Chondrocyte (in vitro differentiated cells): Measurements from ENCODE around the gene LRR1. TPM values are rescaled to one million over a fixed set of nuclear protein-coding genes. Genes with fewer than 3 reads are reported as not detected.

ENCODE experiments used
- DNase-seq: peaks from one replicate; pipeline ENCODE4 v3.0.0; 2021; ENCODE audit warnings: mixed read lengths, low spot score
- H3K27ac Mint-ChIP-seq: one replicate; pipeline ENCODE4 v1.8.0; 2021; ENCODE audit warnings: mild to moderate bottlenecking, moderate library complexity, mixed read lengths; ENCODE audit not compliant: unreplicated experiment
- H3K27me3 Mint-ChIP-seq: 2 replicates; pipeline ENCODE4 v1.8.0; 2021; ENCODE audit warnings: low read depth, mixed read lengths
- H3K36me3 Mint-ChIP-seq: 2 replicates; pipeline ENCODE4 v1.8.0; 2021; ENCODE audit warnings: low read depth, mixed read lengths
- H3K4me1 Mint-ChIP-seq: 2 replicates; pipeline ENCODE4 v1.8.0; 2021; ENCODE audit warnings: low read depth, mild to moderate bottlenecking, mixed read lengths
- H3K4me3 Mint-ChIP-seq: one replicate; pipeline ENCODE4 v1.8.0; 2021; ENCODE audit warnings: mild to moderate bottlenecking, moderate library complexity, mixed read lengths; ENCODE audit not compliant: unreplicated experiment
- H3K9me3 Mint-ChIP-seq: 2 replicates; pipeline ENCODE4 v1.8.0; 2021; ENCODE audit warnings: low read depth, mixed read lengths
- CTCF ChIP-seq: fragments of 200-600 bp; sonication (generic); IDR thresholded peaks from 2 replicates; pipeline ENCODE4 v1.5.0; 2021; ENCODE audit warnings: antibody characterized with exemption, mild to moderate bottlenecking, moderate library complexity
- long read RNA-seq: library from polyadenylated mRNA; stranded (forward); transcript quantifications from one replicate; pipeline ENCODE4 v2.0.0, GENCODE V29; 2021
- total RNA-seq: library from RNA; stranded (reverse); gene quantifications from 3 replicates; pipeline ENCODE4 v1.2.1, GENCODE V29; 2021

Gene LRR1
- total RNA-seq = 8.5 to 13.9 TPM (median 11.6 TPM) in 3 replicates
- long read RNA-seq, transcript LRR1-202 (3 exons, 957 nt) = major isoform, 7 of 11 reads
- long read RNA-seq, partial matches to known transcripts = 0 of 11 reads
- long read RNA-seq, other reads (novel, unspliced or antisense) = 3 of 11 reads

- no peaks in the 10 kb centered on the region for H3K36me3 Mint-ChIP-seq
- no peaks in the 10 kb centered on the region for H3K9me3 Mint-ChIP-seq
- H3K4me1 Mint-ChIP-seq = peaks cover 26% of the 10 kb centered on the region
- peak; percentile 10 for TF ChIP-seq CTCF
- H3K27me3 Mint-ChIP-seq = no peaks in the 10 kb centered on the region
- peak within 1 kb of the TSS; percentile 97 for H3K27ac Mint-ChIP-seq
- H3K4me3 Mint-ChIP-seq = peak within 1 kb of the TSS; percentile 98
- peak; percentile 94 for DNase-seq
Observed at GRCh38 chr14:49598485-49599300, at the start of gene LRR1. TSS of gene LRR1 (plus strand) at chr14:49598940. CDS start at chr14:49599021, 81 bp downstream.

GRCh38 chr14:49549446-49549845, 49.3 kb upstream of the LRR1 start:
- Mint-ChIP-seq H3K9me3 (no peaks in the 10 kb centered on the region), H3K27me3 (peaks cover 3% of the 10 kb centered on the region), H3K27ac (no peak overlapping the region), H3K36me3 (no peaks in the 10 kb centered on the region), H3K4me3 (no peak overlapping the region), H3K4me1 (no peaks in the 10 kb centered on the region)
- no peak for TF ChIP-seq CTCF
- DNase-seq = no peak

- Mint-ChIP-seq H3K4me3 (no peak overlapping the region), H3K36me3 (no peaks in the 10 kb centered on the region), H3K9me3 (no peaks in the 10 kb centered on the region), H3K4me1 (no peaks in the 10 kb centered on the region), H3K27ac (no peak overlapping the region), H3K27me3 (peaks cover 3% of the 10 kb centered on the region)
- TF ChIP-seq CTCF = no peak
- no peak for DNase-seq
Observed at GRCh38 chr14:49549881-49550280, 48.9 kb upstream of the LRR1 start.

GRCh38 chr14:49550286-49551184, 48.2 kb upstream of the LRR1 start:
- no peak overlapping the region for H3K27ac Mint-ChIP-seq
- H3K27me3 Mint-ChIP-seq = peaks cover 3% of the 10 kb centered on the region
- peak; percentile 78 for TF ChIP-seq CTCF
- H3K4me1 Mint-ChIP-seq = no peaks in the 10 kb centered on the region
- no peak overlapping the region for H3K4me3 Mint-ChIP-seq
- no peaks in the 10 kb centered on the region for H3K9me3 Mint-ChIP-seq
- no peaks in the 10 kb centered on the region for H3K36me3 Mint-ChIP-seq
- no peak for DNase-seq

- H3K36me3 Mint-ChIP-seq = no peaks in the 10 kb centered on the region
- no peaks in the 10 kb centered on the region for H3K4me1 Mint-ChIP-seq
Observed at GRCh38 chr14:49551569-49551968, 47.2 kb upstream of the LRR1 start.

More at GRCh38 chr14:49551569-49551968, 47.2 kb upstream of the LRR1 start:
- H3K27me3 Mint-ChIP-seq = peaks cover 3% of the 10 kb centered on the region
- DNase-seq = no peak
- H3K4me3 Mint-ChIP-seq = no peak overlapping the region
- TF ChIP-seq CTCF = no peak
- H3K9me3 Mint-ChIP-seq = no peaks in the 10 kb centered on the region
- H3K27ac Mint-ChIP-seq = no peak overlapping the region
